ENCODE results near the gene PPP3CA. TPM values are rescaled to one million over a fixed set of nuclear protein-coding genes. Genes with fewer than 3 reads are reported as not detected.

Gene PPP3CA
- total RNA-seq, 1 donor from 2014 or later: 36.5 TPM

- no peak overlapping the region for H3K4me3 Mint-ChIP-seq (ENCODE audit: unreplicated experiment)
- DNase-seq (ENCODE audit: low spot score): no peak
- H3K4me1 Mint-ChIP-seq (ENCODE audit: low read depth): peaks cover 34% of the 10 kb centered on the region
- no peaks in the 10 kb centered on the region for H3K27me3 Mint-ChIP-seq (ENCODE audit: low read depth)
- no peaks in the 10 kb centered on the region for H3K9me3 Mint-ChIP-seq (ENCODE audit: low read depth)
- no peak for TF ChIP-seq CTCF (IDR thresholded peaks at IDR 0.05)
- H3K36me3 Mint-ChIP-seq (ENCODE audit: low read depth): no peaks in the 10 kb centered on the region
- peak overlapping the region; percentile 6 for H3K27ac Mint-ChIP-seq (ENCODE audit: unreplicated experiment)
Observed at GRCh38 chr4:101201421-101201820, 145.9 kb downstream of the PPP3CA start.

- Mint-ChIP-seq H3K9me3 (ENCODE audit: low read depth) (no peaks in the 10 kb centered on the region), H3K4me3 (ENCODE audit: unreplicated experiment) (no peak overlapping the region), H3K27me3 (ENCODE audit: low read depth) (no peaks in the 10 kb centered on the region), H3K27ac (ENCODE audit: unreplicated experiment) (peak overlapping the region; percentile 86), H3K4me1 (ENCODE audit: low read depth) (peaks cover 27% of the 10 kb centered on the region), H3K36me3 (ENCODE audit: low read depth) (no peaks in the 10 kb centered on the region)
- no peak for TF ChIP-seq CTCF (IDR thresholded peaks at IDR 0.05)
- DNase-seq (ENCODE audit: low spot score): no peak
Observed at GRCh38 chr4:101200561-101200960, 146.8 kb downstream of the PPP3CA start.

GRCh38 chr4:101199507-101200285, 147.6 kb downstream of the PPP3CA start:
- H3K4me3 Mint-ChIP-seq (ENCODE audit: unreplicated experiment): no peak overlapping the region
- H3K27ac Mint-ChIP-seq (ENCODE audit: unreplicated experiment): no peak overlapping the region
- TF ChIP-seq CTCF (IDR thresholded peaks at IDR 0.05): no peak
- H3K27me3 Mint-ChIP-seq (ENCODE audit: low read depth): no peaks in the 10 kb centered on the region
- DNase-seq (ENCODE audit: low spot score): no peak
- H3K9me3 Mint-ChIP-seq (ENCODE audit: low read depth): no peaks in the 10 kb centered on the region
- peaks cover 24% of the 10 kb centered on the region for H3K4me1 Mint-ChIP-seq (ENCODE audit: low read depth)
- H3K36me3 Mint-ChIP-seq (ENCODE audit: low read depth): no peaks in the 10 kb centered on the region

- H3K9me3 Mint-ChIP-seq (ENCODE audit: low read depth): no peaks in the 10 kb centered on the region
- no peak overlapping the region for H3K4me3 Mint-ChIP-seq (ENCODE audit: unreplicated experiment)
- H3K36me3 Mint-ChIP-seq (ENCODE audit: low read depth): no peaks in the 10 kb centered on the region
- peaks cover 24% of the 10 kb centered on the region for H3K4me1 Mint-ChIP-seq (ENCODE audit: low read depth)
- no peaks in the 10 kb centered on the region for H3K27me3 Mint-ChIP-seq (ENCODE audit: low read depth)
- no peak for TF ChIP-seq CTCF (IDR thresholded peaks at IDR 0.05)
- DNase-seq (ENCODE audit: low spot score): no peak
- no peak overlapping the region for H3K27ac Mint-ChIP-seq (ENCODE audit: unreplicated experiment)
Observed at GRCh38 chr4:101198682-101199339, 148.5 kb downstream of the PPP3CA start.

GRCh38 chr4:101197350-101197749, 150.0 kb downstream of the PPP3CA start:
- no peak overlapping the region for H3K4me3 Mint-ChIP-seq (ENCODE audit: unreplicated experiment)
- no peak for DNase-seq (ENCODE audit: low spot score)
- H3K36me3 Mint-ChIP-seq (ENCODE audit: low read depth): no peaks in the 10 kb centered on the region
- TF ChIP-seq CTCF (IDR thresholded peaks at IDR 0.05): no peak
- no peak overlapping the region for H3K27ac Mint-ChIP-seq (ENCODE audit: unreplicated experiment)
- peaks cover 28% of the 10 kb centered on the region for H3K4me1 Mint-ChIP-seq (ENCODE audit: low read depth)
- no peaks in the 10 kb centered on the region for H3K9me3 Mint-ChIP-seq (ENCODE audit: low read depth)
- no peaks in the 10 kb centered on the region for H3K27me3 Mint-ChIP-seq (ENCODE audit: low read depth)

Data from chondrocyte (in vitro differentiated cells).